Testis (tissue), 3 donors: ENCODE measurements around the gene RHNO1. TPM values are rescaled to one million over a fixed set of nuclear protein-coding genes. Genes with fewer than 3 reads are reported as not detected.

Experiments
- DNase-seq: peaks from one replicate; pipeline ENCODE4 v3.0.0-alpha.2; 2019
- H3K27ac ChIP-seq, 2 donors: fragments of 200-600 bp; sonication (generic); one replicate each; pipeline ENCODE4 v1.5.1; 2019
- H3K27me3 ChIP-seq: fragments of 200-600 bp; sonication (generic); one replicate; pipeline ENCODE4 v1.5.1; 2019
- H3K36me3 ChIP-seq: fragments of 200-600 bp; sonication (generic); one replicate; pipeline ENCODE4 v1.5.1; 2017; ENCODE audit warnings: low read depth; ENCODE audit errors: missing control alignments
- H3K4me1 ChIP-seq: fragments of 200-600 bp; sonication (generic); one replicate; pipeline ENCODE4 v1.5.1; 2019
- H3K4me3 ChIP-seq, 2 donors: fragments of 200-600 bp; sonication (generic); one replicate each; pipeline ENCODE4 v1.5.1; 2017 to 2019
- H3K9me3 ChIP-seq: fragments of 200-600 bp; sonication (generic); one replicate; pipeline ENCODE4 v1.5.1; 2017
- POLR2A ChIP-seq: fragments of 450-650 bp; IDR thresholded peaks from one replicate; pipeline ENCODE4 v1.6.1; 2017; ENCODE audit warnings: antibody characterized with exemption, mild to moderate bottlenecking, moderate library complexity
- WGBS, 2 donors: methylation state at CpG; one replicate each; pipeline ENCODE4 v1.1.5; 2018; 5-methylcytosine and 5-hydroxymethylcytosine counted together
- intact Hi-C: fragments of 100-400 bp; cut with DNase I; formaldehyde crosslinking; loops from one replicate; pipeline ENCODE4 v1.15.1; 2023; ENCODE audit warnings: low total_unique reads
- polyA plus RNA-seq: library from polyadenylated mRNA; stranded (reverse); fragments of 350-450 nt; fragmentation: Illumina TruSeq; extraction: RNeasy Lipid Tissue Mini Kit (QIAGEN cat#74804); gene quantifications from one replicate; pipeline ENCODE4 v1.2.3, GENCODE V29; 2014; ENCODE audit warnings: low read depth, low replicate concordance; ENCODE audit not compliant: insufficient read depth
- total RNA-seq, 2 donors: library from RNA; depleted of rRNA; stranded (reverse); fragments of >200 nt; gene quantifications; one replicate each; pipeline ENCODE4 v1.2.3, GENCODE V29; 2016
- TF ChIP-seq, protein P1 (sequence below), 3 experiments: fragments of 450-650 bp in 2 of 3; fragments of 200-600 bp in 1 of 3; sonication (generic) in 1 of 3; IDR thresholded peaks; one replicate each; pipeline ENCODE4 v1.5.1; 2016 to 2019; ENCODE audit warnings: antibody characterized with exemption in 3 of 3, mild to moderate bottlenecking in 2 of 3, moderate library complexity in 1 of 3

Gene RHNO1
- total and polyA plus RNA-seq, 3 donors from 2014 or later, result 21.6 to 26.1 (median 22.8) TPM

DNA sequence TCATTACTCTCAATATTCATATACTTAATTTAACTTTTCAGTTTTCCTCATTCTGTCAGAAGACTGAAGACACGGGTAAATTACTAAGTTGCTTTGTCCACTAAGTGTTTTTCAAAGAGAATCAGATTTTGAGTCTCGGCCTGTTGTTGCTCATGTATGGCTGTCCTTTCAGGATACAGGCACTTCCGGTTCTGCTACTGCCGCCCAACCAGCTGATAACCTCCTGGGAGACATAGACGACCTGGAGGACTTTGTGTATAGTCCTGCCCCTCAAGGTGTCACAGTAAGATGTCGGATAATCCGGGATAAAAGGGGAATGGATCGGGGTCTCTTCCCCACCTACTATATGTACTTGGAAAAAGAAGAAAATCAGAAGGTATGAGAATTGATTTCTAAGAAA is 53.8 kb downstream of the RHNO1 start:
- WGBS, 2 donors, result 80 to 93% methylated on average over 8 of the region's 8 CpGs
- no peak for TF ChIP-seq POLR2A
- TF ChIP-seq, protein P1, sequence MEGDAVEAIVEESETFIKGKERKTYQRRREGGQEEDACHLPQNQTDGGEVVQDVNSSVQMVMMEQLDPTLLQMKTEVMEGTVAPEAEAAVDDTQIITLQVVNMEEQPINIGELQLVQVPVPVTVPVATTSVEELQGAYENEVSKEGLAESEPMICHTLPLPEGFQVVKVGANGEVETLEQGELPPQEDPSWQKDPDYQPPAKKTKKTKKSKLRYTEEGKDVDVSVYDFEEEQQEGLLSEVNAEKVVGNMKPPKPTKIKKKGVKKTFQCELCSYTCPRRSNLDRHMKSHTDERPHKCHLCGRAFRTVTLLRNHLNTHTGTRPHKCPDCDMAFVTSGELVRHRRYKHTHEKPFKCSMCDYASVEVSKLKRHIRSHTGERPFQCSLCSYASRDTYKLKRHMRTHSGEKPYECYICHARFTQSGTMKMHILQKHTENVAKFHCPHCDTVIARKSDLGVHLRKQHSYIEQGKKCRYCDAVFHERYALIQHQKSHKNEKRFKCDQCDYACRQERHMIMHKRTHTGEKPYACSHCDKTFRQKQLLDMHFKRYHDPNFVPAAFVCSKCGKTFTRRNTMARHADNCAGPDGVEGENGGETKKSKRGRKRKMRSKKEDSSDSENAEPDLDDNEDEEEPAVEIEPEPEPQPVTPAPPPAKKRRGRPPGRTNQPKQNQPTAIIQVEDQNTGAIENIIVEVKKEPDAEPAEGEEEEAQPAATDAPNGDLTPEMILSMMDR (IDR thresholded peaks at IDR 0.05), result no peak

DNA sequence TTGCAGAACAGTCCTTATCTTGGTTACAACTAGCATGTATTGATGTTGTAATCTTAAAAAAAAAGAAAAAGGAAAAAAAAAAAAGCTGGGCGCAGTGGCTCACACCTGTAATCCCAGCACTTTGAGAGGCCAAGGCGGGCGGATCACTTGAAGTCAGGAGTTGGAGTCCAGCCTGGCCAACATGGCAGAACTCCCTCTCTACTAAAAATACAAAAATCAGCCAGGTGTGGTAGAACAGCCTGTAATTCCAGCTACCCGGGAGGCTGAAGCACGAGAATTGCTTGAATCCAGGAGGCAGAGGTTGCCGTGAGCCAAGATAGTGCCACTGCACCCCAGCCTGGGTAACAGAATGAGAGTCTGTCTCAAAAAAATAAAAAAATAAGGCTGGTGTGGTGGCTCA is 56.6 kb downstream of the RHNO1 start:
- Histone ChIP-seq H3K27me3 (no peaks in the 10 kb centered on the region), H3K36me3 (no peaks in the 10 kb centered on the region), H3K9me3 (no peaks in the 10 kb centered on the region), H3K4me1 (no peaks in the 10 kb centered on the region), H3K27ac (no peak overlapping the region), H3K4me3 (no peak overlapping the region)
- TF ChIP-seq, protein P1 (IDR thresholded peaks at IDR 0.05), result no peak
- TF ChIP-seq POLR2A, result no peak
- no peak for DNase-seq
- intact Hi-C loops, result loop anchor here (10.0 kb wide), 1 partner anchor 99 kb away; the partner anchor contains the start of gene NRIP2
- whole genome bisulfite sequencing, 2 donors, result 95% methylated on average over 6 of the region's 6 CpGs

More for the DNA sequence above, 53.8 kb downstream of the RHNO1 start:
- Histone ChIP-seq H3K4me1 (no peaks in the 10 kb centered on the region), H3K27ac (no peak overlapping the region), H3K9me3 (no peaks in the 10 kb centered on the region), H3K4me3 (no peak overlapping the region), H3K27me3 (no peaks in the 10 kb centered on the region), H3K36me3 (no peaks in the 10 kb centered on the region)
- DNase-seq, result no peak
- intact Hi-C loops, result loop anchor here (10.0 kb wide), 1 partner anchor 96 kb away; the partner anchor contains the start of gene NRIP2

DNA sequence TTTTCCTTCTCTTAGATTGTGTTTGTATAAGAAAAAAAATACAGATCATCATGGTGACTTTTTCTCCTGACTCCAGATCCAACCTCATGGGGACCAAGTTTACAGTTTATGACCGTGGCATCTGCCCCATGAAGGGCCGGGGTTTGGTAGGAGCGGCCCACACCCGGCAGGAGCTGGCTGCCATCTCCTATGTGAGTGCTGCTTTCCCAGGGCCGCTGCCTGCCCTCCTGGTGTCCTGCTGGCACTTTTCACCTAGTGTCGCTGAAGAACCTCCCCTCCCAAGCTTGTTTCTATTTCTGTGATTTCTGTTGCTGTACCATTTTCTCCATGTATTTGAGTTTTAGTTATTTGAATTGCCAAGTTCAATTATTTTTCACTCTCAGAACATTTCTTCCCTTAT is 57.3 kb downstream of the RHNO1 start:
- no peak for DNase-seq
- TF ChIP-seq, protein P1 (IDR thresholded peaks at IDR 0.05), result no peak
- TF ChIP-seq POLR2A, result no peak
- H3K27ac ChIP-seq, result no peak overlapping the region
- WGBS, 2 donors, result 93 to 95% methylated on average over 6 of the region's 6 CpGs
- no peaks in the 10 kb centered on the region for H3K9me3 ChIP-seq
- intact Hi-C loops, result loop anchor here (10.0 kb wide), 1 partner anchor 100 kb away; the partner anchor contains the start of gene NRIP2
- no peaks in the 10 kb centered on the region for H3K27me3 ChIP-seq
- no peaks in the 10 kb centered on the region for H3K4me1 ChIP-seq
- no peaks in the 10 kb centered on the region for H3K36me3 ChIP-seq
- no peak overlapping the region for H3K4me3 ChIP-seq

- H3K4me3 ChIP-seq, result no peak overlapping the region
- TF ChIP-seq, protein P1 (IDR thresholded peaks at IDR 0.05), result no peak
- no peak for TF ChIP-seq POLR2A
- no peaks in the 10 kb centered on the region for H3K4me1 ChIP-seq
- H3K9me3 ChIP-seq, result no peaks in the 10 kb centered on the region
- intact Hi-C loops, result loop anchor here (10.0 kb wide), 1 partner anchor 102 kb away; the partner anchor contains the start of gene NRIP2
- H3K27me3 ChIP-seq, result no peaks in the 10 kb centered on the region
- DNase-seq, result no peak
- H3K36me3 ChIP-seq, result no peaks in the 10 kb centered on the region
- 96 to 97% methylated on average over 11 of the region's 11 CpGs for WGBS, 2 donors
- H3K27ac ChIP-seq, result no peak overlapping the region
These were observed 59.3 kb downstream of the RHNO1 start for GRCh38 chr12:2936301-2936700.

- Histone ChIP-seq H3K4me3 (no peak overlapping the region), H3K4me1 (no peaks in the 10 kb centered on the region), H3K36me3 (no peaks in the 10 kb centered on the region), H3K27ac (no peak overlapping the region), H3K9me3 (no peaks in the 10 kb centered on the region), H3K27me3 (no peaks in the 10 kb centered on the region)
- no peak for TF ChIP-seq POLR2A
- TF ChIP-seq, protein P1 (IDR thresholded peaks at IDR 0.05), result no peak
- 82 to 87% methylated on average over 3 of the region's 3 CpGs for whole genome bisulfite sequencing, 2 donors
- intact Hi-C loops, result loop anchor here (10.0 kb wide), 1 partner anchor 103 kb away; the partner anchor contains the start of gene NRIP2
- DNase-seq, result no peak
These were observed 60.5 kb downstream of the RHNO1 start for GRCh38 chr12:2937500-2937899.
